Endothelial cell of umbilical vein (primary cell): Measurements from ENCODE around the gene TIPRL.

Experiments
- JUN ChIP-seq: IDR thresholded peaks from 2 replicates; pipeline ENCODE4 v1.6.1; 2011; ENCODE audit warnings: borderline replicate concordance, low read depth; ENCODE audit not compliant: insufficient read length, insufficient read depth
- MYC ChIP-seq: IDR thresholded peaks from one replicate; pipeline ENCODE4 v1.6.1; 2011; ENCODE audit warnings: mild to moderate bottlenecking, low read depth, low read length
- POLR2A ChIP-seq: IDR thresholded peaks from 2 replicates; pipeline ENCODE4 v1.6.1; 2012; ENCODE audit warnings: low read depth, mild to moderate bottlenecking, control low read depth, low read length
- POLR2AphosphoS5 ChIP-seq: IDR thresholded peaks from 2 replicates; pipeline ENCODE4 v1.6.1; 2012; ENCODE audit warnings: low read depth, mild to moderate bottlenecking, control low read depth, low read length, moderate library complexity; ENCODE audit not compliant: insufficient read depth
- TF ChIP-seq, protein P1 (sequence below), 2 donors: IDR thresholded peaks; 1 replicate in 1 of 2; 2 replicates in 1 of 2; pipeline ENCODE4 v1.5.1; 2011; ENCODE audit warnings: low read length in 2 of 2, mild to moderate bottlenecking in 2 of 2, moderate library complexity in 2 of 2, control low read depth in 1 of 2, inconsistent platforms in 1 of 2, low read depth in 1 of 2; ENCODE audit not compliant: insufficient read depth in 1 of 2; ENCODE audit errors: extremely low read depth in 1 of 2
- TF ChIP-seq, protein P2 (sequence below): IDR thresholded peaks from 2 replicates; pipeline ENCODE4 v1.6.1; 2011; ENCODE audit not compliant: insufficient read depth, insufficient read length

DNA sequence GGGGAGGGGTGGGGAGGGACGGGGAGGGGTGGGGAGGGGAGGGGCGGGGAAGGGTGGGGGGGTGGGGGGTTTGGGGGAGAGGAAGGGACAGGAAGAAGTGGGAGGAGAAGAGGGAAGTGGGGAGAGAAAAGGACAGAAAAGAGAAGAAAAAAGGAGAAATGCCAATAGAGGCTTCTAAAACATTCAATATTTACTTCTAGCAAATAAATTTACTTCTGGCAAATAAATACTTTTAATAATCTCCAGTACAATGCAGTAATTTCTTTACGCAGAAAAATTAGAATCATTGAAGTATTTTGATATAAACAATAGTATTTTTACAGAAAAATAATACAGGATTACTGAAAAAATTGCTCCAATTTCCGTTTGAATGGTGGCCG lies 32.6 kb upstream of the TIPRL start:
- TF ChIP-seq POLR2AphosphoS5 (no peak), JUN (no peak), MYC (no peak), POLR2A (no peak)
- TF ChIP-seq, protein P1, sequence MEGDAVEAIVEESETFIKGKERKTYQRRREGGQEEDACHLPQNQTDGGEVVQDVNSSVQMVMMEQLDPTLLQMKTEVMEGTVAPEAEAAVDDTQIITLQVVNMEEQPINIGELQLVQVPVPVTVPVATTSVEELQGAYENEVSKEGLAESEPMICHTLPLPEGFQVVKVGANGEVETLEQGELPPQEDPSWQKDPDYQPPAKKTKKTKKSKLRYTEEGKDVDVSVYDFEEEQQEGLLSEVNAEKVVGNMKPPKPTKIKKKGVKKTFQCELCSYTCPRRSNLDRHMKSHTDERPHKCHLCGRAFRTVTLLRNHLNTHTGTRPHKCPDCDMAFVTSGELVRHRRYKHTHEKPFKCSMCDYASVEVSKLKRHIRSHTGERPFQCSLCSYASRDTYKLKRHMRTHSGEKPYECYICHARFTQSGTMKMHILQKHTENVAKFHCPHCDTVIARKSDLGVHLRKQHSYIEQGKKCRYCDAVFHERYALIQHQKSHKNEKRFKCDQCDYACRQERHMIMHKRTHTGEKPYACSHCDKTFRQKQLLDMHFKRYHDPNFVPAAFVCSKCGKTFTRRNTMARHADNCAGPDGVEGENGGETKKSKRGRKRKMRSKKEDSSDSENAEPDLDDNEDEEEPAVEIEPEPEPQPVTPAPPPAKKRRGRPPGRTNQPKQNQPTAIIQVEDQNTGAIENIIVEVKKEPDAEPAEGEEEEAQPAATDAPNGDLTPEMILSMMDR (IDR thresholded peaks at IDR 0.05; ENCODE audit: extremely low read depth in 1 of 2, insufficient read depth in 1 of 2, low read depth in 1 of 2, low read length in 2 of 2): no peak
- TF ChIP-seq, protein P2, sequence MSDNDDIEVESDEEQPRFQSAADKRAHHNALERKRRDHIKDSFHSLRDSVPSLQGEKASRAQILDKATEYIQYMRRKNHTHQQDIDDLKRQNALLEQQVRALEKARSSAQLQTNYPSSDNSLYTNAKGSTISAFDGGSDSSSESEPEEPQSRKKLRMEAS: no peak
